Sigmoid colon (tissue), 4 donors: ENCODE results near the gene SPRYD4.

Experiments used
- EP300 ChIP-seq, 4 donors: sonication (generic); formaldehyde crosslinking; IDR thresholded peaks; one replicate each; pipeline ENCODE4 v1.6.1; 2017; ENCODE audit warnings: antibody characterized with exemption in 4 of 4
- POLR2A ChIP-seq, 2 donors: fragments of 450-650 bp; IDR thresholded peaks; one replicate each; pipeline ENCODE4 v1.6.1; 2016; ENCODE audit warnings: antibody characterized with exemption in 2 of 2, mild to moderate bottlenecking in 2 of 2, moderate library complexity in 2 of 2
- TF ChIP-seq, protein P1 (sequence below), 4 experiments: fragments of 450-650 bp in 3 of 4; fragments of 200-600 bp in 1 of 4; IDR thresholded peaks; one replicate each; pipeline ENCODE4 v1.5.1; 2016 to 2019; ENCODE audit warnings: antibody characterized with exemption in 4 of 4, mild to moderate bottlenecking in 3 of 4, moderate library complexity in 2 of 4

DNA sequence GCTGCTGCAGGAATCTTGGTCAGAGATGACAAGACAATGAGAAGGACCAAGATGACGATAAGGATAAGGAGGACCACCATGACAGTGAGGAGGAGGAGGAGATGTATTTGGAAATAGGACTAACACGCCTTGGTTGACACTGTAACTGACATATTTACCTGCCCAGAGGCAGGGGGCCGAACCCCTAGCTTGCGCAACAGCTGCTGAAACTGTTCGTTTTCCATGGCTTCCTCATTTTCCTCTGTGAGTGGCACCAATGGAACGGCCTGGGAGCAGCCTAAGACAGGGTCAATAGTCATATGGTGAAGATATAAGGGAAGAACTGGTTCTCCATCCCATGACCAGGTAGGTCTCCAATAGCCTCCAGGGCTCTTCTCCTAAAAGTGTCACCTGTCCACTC lies 48.0 kb upstream of the SPRYD4 start:
- TF ChIP-seq EP300 (IDR thresholded peaks at IDR 0.05) (no peak), POLR2A (IDR thresholded peaks at IDR 0.05) (no peak)
- TF ChIP-seq, protein P1, sequence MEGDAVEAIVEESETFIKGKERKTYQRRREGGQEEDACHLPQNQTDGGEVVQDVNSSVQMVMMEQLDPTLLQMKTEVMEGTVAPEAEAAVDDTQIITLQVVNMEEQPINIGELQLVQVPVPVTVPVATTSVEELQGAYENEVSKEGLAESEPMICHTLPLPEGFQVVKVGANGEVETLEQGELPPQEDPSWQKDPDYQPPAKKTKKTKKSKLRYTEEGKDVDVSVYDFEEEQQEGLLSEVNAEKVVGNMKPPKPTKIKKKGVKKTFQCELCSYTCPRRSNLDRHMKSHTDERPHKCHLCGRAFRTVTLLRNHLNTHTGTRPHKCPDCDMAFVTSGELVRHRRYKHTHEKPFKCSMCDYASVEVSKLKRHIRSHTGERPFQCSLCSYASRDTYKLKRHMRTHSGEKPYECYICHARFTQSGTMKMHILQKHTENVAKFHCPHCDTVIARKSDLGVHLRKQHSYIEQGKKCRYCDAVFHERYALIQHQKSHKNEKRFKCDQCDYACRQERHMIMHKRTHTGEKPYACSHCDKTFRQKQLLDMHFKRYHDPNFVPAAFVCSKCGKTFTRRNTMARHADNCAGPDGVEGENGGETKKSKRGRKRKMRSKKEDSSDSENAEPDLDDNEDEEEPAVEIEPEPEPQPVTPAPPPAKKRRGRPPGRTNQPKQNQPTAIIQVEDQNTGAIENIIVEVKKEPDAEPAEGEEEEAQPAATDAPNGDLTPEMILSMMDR (IDR thresholded peaks at IDR 0.05): no peak
